HFFc6 (cell line): ENCODE data around the gene ZNF787. TPM values are rescaled to one million over a fixed set of nuclear protein-coding genes. Genes with fewer than 3 reads are reported as not detected.
A peak's percentile ranks its signal among the peaks of the same experiment; 100 is the strongest.

Experiments used
- DNase-seq: peaks from one replicate; pipeline ENCODE4 v3.0.0-alpha.2; 2018
- H3K27ac Mint-ChIP-seq: 2 replicates; pipeline ENCODE4 v1.8.0; 2020; ENCODE audit warnings: mild to moderate bottlenecking, mixed read lengths
- H3K27me3 Mint-ChIP-seq: 2 replicates; pipeline ENCODE4 v1.8.0; 2021; ENCODE audit warnings: mild to moderate bottlenecking, moderate library complexity, mixed read lengths; ENCODE audit not compliant: insufficient read depth
- H3K36me3 Mint-ChIP-seq: 2 replicates; pipeline ENCODE4 v1.8.0; 2021; ENCODE audit warnings: low read depth, mixed read lengths
- H3K4me1 Mint-ChIP-seq: 2 replicates; pipeline ENCODE4 v1.8.0; 2020; ENCODE audit warnings: low read depth, mixed read lengths
- H3K4me3 Mint-ChIP-seq: 2 replicates; pipeline ENCODE4 v1.8.0; 2020; ENCODE audit warnings: mild to moderate bottlenecking, moderate library complexity, mixed read lengths
- H3K9me3 Mint-ChIP-seq: 2 replicates; pipeline ENCODE4 v1.8.0; 2020; ENCODE audit warnings: mild to moderate bottlenecking, mixed read lengths
- long read RNA-seq: library from polyadenylated mRNA; unstranded; transcript quantifications from one replicate; pipeline ENCODE4 v2.0.0, GENCODE V29; 2019
- total RNA-seq, 6 experiments: library from RNA; stranded (reverse); fragmentation: NEBNext Ultra II Directional; extraction: Animal tissue kit (Norgen Biotek cat#: 25700); gene quantifications; 2 replicates in 1 of 6; 3 replicates in 5 of 6; pipeline ENCODE4 v1.2.3, GENCODE V29; 2021
- TF ChIP-seq, protein P1 (sequence below): fragments of 200-600 bp; sonication (generic); IDR thresholded peaks from 2 replicates; pipeline ENCODE4 v1.5.0; 2021; ENCODE audit warnings: antibody characterized with exemption, mild to moderate bottlenecking

The ZNF787 gene
- total RNA-seq = 10 to 100 TPM; 28.5 to 31.5 (median 29.5) TPM
- long read RNA-seq = 0 reads

DNA sequence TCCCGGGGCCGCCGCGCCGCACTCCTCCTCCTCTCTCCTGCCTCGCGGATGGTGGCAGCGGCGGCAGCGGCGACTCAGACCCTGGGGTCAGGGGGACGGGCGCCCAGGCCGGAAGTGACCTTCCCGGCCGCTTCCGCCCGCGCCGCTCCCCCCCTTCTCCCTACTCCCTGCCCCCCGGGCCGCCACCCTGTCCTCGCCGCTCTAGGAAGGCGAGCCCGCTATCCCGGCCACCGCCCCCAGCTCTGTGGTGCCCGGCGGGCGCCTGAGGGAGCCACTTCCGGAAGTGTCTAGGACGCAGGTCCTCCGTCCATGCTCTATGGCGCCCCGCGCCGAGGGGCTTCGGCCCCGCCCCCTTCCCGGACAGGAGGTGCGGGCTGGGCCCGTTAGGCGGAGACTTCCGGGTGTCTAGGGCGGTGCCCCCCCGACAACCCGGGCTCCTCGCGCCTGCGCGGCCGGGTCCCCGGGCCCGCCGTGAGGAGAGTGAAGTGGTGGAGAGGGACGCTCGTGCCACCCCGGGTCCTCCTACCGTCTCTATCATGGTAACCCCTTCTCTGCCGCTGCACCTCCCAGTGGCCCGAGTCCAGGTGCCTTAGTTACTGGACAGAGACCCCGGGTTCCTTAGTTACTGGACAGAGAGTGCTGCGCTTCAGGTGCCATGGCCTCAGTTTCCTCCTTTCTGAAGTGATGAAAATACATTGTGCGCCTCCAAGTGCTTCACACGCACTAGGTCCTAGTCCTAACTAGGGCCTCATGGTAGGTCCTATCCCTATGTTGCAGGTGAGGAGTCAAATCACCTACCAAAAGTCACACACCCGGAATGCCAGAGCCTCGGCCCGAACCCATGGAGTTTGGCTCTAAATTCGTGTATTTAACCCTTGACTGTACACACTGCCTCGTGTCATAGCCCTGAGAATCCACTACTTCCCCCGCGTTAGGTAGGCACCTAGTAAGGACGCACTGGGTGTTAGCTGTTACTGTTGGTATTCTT, at the start of gene ZNF787:
Gene ZNF787 (minus strand): TSS at position 116 of the 988 bp plus-strand sequence. CDS start 18,078 bp downstream, outside the sequence.
- peaks cover 2% of the 10 kb centered on the region; the same call in 1 of the 2 replicates for H3K27me3 Mint-ChIP-seq
- peak within 1 kb of the TSS; percentile 94 for H3K27ac Mint-ChIP-seq
- DNase-seq = peak; percentile 94
- TF ChIP-seq, protein P1, sequence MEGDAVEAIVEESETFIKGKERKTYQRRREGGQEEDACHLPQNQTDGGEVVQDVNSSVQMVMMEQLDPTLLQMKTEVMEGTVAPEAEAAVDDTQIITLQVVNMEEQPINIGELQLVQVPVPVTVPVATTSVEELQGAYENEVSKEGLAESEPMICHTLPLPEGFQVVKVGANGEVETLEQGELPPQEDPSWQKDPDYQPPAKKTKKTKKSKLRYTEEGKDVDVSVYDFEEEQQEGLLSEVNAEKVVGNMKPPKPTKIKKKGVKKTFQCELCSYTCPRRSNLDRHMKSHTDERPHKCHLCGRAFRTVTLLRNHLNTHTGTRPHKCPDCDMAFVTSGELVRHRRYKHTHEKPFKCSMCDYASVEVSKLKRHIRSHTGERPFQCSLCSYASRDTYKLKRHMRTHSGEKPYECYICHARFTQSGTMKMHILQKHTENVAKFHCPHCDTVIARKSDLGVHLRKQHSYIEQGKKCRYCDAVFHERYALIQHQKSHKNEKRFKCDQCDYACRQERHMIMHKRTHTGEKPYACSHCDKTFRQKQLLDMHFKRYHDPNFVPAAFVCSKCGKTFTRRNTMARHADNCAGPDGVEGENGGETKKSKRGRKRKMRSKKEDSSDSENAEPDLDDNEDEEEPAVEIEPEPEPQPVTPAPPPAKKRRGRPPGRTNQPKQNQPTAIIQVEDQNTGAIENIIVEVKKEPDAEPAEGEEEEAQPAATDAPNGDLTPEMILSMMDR = no peak
- no peaks in the 10 kb centered on the region for H3K9me3 Mint-ChIP-seq
- peaks cover 22% of the 10 kb centered on the region for H3K4me1 Mint-ChIP-seq
- H3K36me3 Mint-ChIP-seq = peaks cover 4% of the 10 kb centered on the region
- H3K4me3 Mint-ChIP-seq = peak within 1 kb of the TSS; percentile 91

DNA sequence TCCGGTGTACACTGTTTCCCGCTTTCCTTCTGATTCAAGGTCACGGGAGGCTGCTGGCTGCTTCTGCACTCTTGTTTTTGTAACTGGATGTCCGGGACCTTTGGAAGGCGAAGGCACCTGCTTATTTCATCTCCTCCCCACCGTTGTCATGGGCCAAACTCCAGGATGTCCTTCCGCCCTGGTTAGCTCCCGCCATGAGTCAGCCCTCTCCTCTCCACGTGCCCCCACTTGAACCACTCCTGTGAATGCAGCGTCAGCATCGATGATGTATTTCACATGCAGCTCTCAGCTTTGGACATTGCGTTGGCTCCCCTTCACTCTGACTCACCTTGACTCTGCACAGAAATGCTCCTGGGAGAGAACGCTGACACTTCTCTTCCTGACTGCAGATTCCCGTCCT, 49.2 kb upstream of the ZNF787 start:
- TF ChIP-seq, protein P1 = no peak
- Mint-ChIP-seq H3K27me3 (peaks cover 15% of the 10 kb centered on the region), H3K36me3 (no peaks in the 10 kb centered on the region), H3K27ac (no peak overlapping the region), H3K9me3 (no peaks in the 10 kb centered on the region), H3K4me1 (no peaks in the 10 kb centered on the region), H3K4me3 (no peak overlapping the region)
- no peak for DNase-seq

DNA sequence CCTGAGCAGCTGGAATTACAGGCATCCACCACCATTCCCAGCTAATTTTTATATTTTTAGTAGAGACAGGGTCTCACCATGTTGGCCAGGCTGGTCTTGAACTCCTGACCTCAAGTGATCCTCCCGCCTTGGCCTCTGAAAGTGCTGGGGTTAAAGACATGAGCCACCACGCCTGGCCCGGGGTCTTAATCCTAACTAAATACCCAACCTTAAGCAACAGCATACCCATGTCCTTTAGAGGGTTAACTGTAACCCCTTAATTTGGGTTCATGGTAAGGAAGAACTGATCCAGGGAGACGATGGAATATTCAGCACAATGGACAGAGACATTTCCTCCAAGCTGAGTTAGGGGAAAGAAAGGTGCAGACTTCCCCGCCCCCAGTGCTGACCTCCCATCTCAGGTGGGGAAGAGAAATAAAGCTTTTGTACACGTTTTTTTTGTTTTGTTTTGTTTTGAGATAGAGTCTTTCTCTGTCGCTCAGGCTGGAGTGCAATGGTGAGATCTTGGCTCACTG, 46.0 kb upstream of the ZNF787 start:
- no peak for DNase-seq
- peaks cover 6% of the 10 kb centered on the region; the same call in 1 of the 2 replicates for H3K9me3 Mint-ChIP-seq
- 0 out of 2 replicates have a peak, but pooled peaks cover 3% of the 10 kb centered on the region for H3K36me3 Mint-ChIP-seq
- peaks cover 4% of the 10 kb centered on the region for H3K27me3 Mint-ChIP-seq
- no peak overlapping the region for H3K27ac Mint-ChIP-seq
- no peaks in the 10 kb centered on the region for H3K4me1 Mint-ChIP-seq
- TF ChIP-seq, protein P1 = no peak
- H3K4me3 Mint-ChIP-seq = no peak overlapping the region

DNA sequence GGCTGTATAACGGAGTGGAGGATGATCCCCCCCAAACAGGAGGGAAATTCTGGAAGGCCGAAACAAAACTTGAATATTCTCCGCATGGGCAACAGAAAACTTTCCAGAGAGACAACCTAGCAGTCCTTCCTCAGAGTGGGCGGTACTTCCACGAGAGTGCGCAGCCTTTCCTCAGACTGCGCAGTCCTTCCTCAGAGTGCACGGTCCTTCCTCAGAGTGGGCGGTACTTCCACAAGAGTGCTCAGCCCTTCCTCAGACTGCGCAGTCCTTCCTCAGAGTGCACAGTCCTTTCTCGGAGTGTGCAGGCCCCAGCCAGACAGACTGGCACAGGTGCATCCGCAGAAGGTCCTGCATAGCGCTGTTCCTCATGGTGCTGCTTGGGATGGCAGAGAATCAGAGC, 42.0 kb upstream of the ZNF787 start:
- Mint-ChIP-seq H3K27ac (no peak overlapping the region), H3K4me3 (no peak overlapping the region), H3K36me3 (peaks cover 15% of the 10 kb centered on the region), H3K27me3 (peaks cover 8% of the 10 kb centered on the region), H3K9me3 (peaks cover 7% of the 10 kb centered on the region; the same call in 1 of the 2 replicates), H3K4me1 (no peaks in the 10 kb centered on the region)
- DNase-seq = no peak
- TF ChIP-seq, protein P1 = no peak

DNA sequence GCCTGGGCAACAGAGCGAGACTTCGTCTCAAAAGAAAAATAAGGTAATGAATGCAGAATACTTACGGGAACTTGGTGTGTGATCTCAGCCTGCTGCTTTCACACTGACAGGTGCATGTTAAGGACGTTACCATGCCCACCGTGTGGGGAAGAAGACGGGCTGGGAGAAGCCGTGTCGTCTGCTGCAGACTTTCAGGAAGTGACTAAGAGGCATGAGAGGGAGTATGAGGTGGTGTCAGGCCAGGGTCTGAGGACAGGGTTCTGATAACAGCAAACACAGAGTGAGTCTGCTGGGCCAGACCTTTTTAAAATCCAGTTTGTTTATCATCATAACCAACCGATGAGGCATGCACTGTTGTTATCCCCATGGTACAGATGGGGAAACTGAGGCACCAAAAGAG, 41.2 kb upstream of the ZNF787 start:
- TF ChIP-seq, protein P1 = no peak
- no peak for DNase-seq
- H3K4me3 Mint-ChIP-seq = no peak overlapping the region
- peaks cover 8% of the 10 kb centered on the region for H3K27me3 Mint-ChIP-seq
- H3K9me3 Mint-ChIP-seq = peaks cover 7% of the 10 kb centered on the region; the same call in 1 of the 2 replicates
- H3K27ac Mint-ChIP-seq = no peak overlapping the region; the same call in 1 of the 2 replicates
- no peaks in the 10 kb centered on the region for H3K4me1 Mint-ChIP-seq
- H3K36me3 Mint-ChIP-seq = peaks cover 21% of the 10 kb centered on the region
